RCC 7860 (cell line): ENCODE data around the gene UBXN1.

ENCODE experiments used
- DNase-seq: peaks from one replicate; pipeline ENCODE4 v3.0.0-alpha.2; 2015; ENCODE audit warnings: low spot score
- FAIRE-seq: peaks from 2 replicates; lab custom pipeline; 2012; peaks lifted over from hg19 to GRCh38; lab: Jason Lieb, UNC

Gene UBXN1

GRCh38 chr11:62646825-62647608 lies 31.9 kb downstream of the UBXN1 start:
- no peak for FAIRE-seq
- DNase-seq: no peak

- DNase-seq (peak; percentile 89), FAIRE-seq (peak; percentile 75)
Observed at GRCh38 chr11:62645946-62646824, 32.7 kb downstream of the UBXN1 start, which contains the start of gene GANAB. Gene GANAB (minus strand): TSS chr11:62646613. CDS start chr11:62646599, 14 bp downstream.

- no peak for DNase-seq
- no peak for FAIRE-seq
Observed at GRCh38 chr11:62645671-62645945, 33.3 kb downstream of the UBXN1 start.

- no peak for DNase-seq
- FAIRE-seq: no peak
Observed at GRCh38 chr11:62644220-62644619, 34.7 kb downstream of the UBXN1 start.

GRCh38 chr11:62632492-62632891 lies 46.4 kb downstream of the UBXN1 start:
- no peak for FAIRE-seq
- no peak for DNase-seq

- FAIRE-seq: no peak
Observed at GRCh38 chr11:62627713-62628112, 51.2 kb downstream of the UBXN1 start.

More at GRCh38 chr11:62627713-62628112, 51.2 kb downstream of the UBXN1 start:
- no peak for DNase-seq
